Keratinocyte (primary cell): ENCODE data around the gene DIP2C.

ENCODE experiments used
- EZH2 ChIP-seq: IDR thresholded peaks from one replicate; pipeline ENCODE4 v1.6.1; 2012; ENCODE audit warnings: inconsistent platforms, mild to moderate bottlenecking, low read length, moderate library complexity
- TF ChIP-seq, protein P1 (sequence below), 3 experiments: IDR thresholded peaks in 1 of 3; conservative IDR thresholded peaks in 1 of 3; optimal IDR thresholded peaks in 1 of 3; 2 replicates in 2 of 3; 3 replicates in 1 of 3; pipeline versions ENCODE3 to v1.5.1; 2011; ENCODE audit warnings: low read length in 3 of 3, mild to moderate bottlenecking in 3 of 3, moderate library complexity in 2 of 3, control low read depth in 1 of 3, inconsistent platforms in 1 of 3; ENCODE audit not compliant: insufficient read depth in 2 of 3; ENCODE audit errors: extremely low read depth in 1 of 3

DNA sequence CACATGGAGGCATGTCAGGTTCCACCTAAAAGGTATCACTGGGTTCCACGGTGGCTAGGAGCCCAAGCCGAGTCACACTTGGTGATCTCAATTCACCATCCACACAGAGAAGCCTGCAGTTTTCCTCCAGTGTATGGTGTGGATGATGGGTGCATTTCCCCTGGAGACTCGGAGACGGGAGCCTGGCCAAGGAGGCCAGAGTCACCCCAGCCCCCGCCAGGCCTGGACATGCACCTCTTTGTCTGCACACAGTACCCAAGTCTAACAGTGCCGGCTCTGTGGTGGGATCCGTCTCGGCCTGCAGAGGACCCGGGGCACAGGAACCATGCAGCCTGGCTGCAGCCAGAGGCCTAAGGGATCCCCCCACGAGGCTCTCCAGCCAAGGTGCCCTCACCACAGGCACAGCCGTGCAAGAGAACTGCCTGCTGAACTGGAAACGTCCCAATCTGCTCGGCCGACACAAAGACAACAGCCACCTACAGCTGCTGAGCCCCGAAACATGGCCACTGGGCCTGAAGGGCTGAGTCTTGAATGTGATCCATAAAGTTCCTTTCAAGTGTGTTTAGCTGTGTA lies 75.2 kb downstream of the DIP2C start:
- TF ChIP-seq, protein P1, sequence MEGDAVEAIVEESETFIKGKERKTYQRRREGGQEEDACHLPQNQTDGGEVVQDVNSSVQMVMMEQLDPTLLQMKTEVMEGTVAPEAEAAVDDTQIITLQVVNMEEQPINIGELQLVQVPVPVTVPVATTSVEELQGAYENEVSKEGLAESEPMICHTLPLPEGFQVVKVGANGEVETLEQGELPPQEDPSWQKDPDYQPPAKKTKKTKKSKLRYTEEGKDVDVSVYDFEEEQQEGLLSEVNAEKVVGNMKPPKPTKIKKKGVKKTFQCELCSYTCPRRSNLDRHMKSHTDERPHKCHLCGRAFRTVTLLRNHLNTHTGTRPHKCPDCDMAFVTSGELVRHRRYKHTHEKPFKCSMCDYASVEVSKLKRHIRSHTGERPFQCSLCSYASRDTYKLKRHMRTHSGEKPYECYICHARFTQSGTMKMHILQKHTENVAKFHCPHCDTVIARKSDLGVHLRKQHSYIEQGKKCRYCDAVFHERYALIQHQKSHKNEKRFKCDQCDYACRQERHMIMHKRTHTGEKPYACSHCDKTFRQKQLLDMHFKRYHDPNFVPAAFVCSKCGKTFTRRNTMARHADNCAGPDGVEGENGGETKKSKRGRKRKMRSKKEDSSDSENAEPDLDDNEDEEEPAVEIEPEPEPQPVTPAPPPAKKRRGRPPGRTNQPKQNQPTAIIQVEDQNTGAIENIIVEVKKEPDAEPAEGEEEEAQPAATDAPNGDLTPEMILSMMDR (optimal IDR thresholded peaks at IDR 0.05 in 1 of 3, IDR thresholded peaks at IDR 0.05 in 1 of 3, conservative IDR thresholded peaks at IDR 0.05 in 1 of 3; ENCODE audit: extremely low read depth in 1 of 3, insufficient read depth in 2 of 3, low read length in 3 of 3): no peak
- no peak for TF ChIP-seq EZH2
